GM23338 (cell line): ENCODE measurements around the gene ELAPOR1. TPM values are rescaled to one million over a fixed set of nuclear protein-coding genes. Genes with fewer than 3 reads are reported as not detected.
A peak's percentile ranks its signal among the peaks of the same experiment; 100 is the strongest.

ENCODE experiments used
- ATAC-seq: fragments of 200-7000 bp; cut with Tn5 transposase; 3 replicates; pipeline ENCODE4 v1.9.1; 2020
- DNase-seq: peaks from one replicate; pipeline ENCODE4 v3.0.0-alpha.2; 2015; ENCODE audit warnings: low spot score
- H2AFZ ChIP-seq: fragments of 200-600 bp; sonication (generic); 2 replicates; pipeline ENCODE4 v1.8.0; 2016; ENCODE audit warnings: antibody characterized with exemption, mild to moderate bottlenecking, moderate library complexity
- H3F3A ChIP-seq: fragments of 200-600 bp; sonication (generic); replicated peaks from 2 replicates; pipeline ENCODE4 v1.8.0; 2017; ENCODE audit warnings: antibody characterized with exemption, mixed run types, low read depth
- H3K27ac ChIP-seq: fragments of 200-600 bp; sonication (generic); 2 replicates; pipeline ENCODE4 v1.6.1; 2016; ENCODE audit warnings: low read depth
- H3K27me3 ChIP-seq: fragments of 200-600 bp; sonication (generic); 2 replicates; pipeline ENCODE4 v1.8.0; 2016; ENCODE audit warnings: mild to moderate bottlenecking, mixed run types, moderate library complexity; ENCODE audit not compliant: insufficient read depth
- H3K36me3 ChIP-seq: fragments of 200-600 bp; sonication (generic); 2 replicates; pipeline ENCODE4 v1.8.0; 2016; ENCODE audit warnings: mild to moderate bottlenecking; ENCODE audit not compliant: insufficient read depth
- H3K4me1 ChIP-seq: fragments of 200-600 bp; sonication (generic); 2 replicates; pipeline ENCODE4 v1.8.0; 2016; ENCODE audit warnings: mild to moderate bottlenecking, moderate library complexity; ENCODE audit not compliant: insufficient read depth
- H3K4me2 ChIP-seq: fragments of 200-600 bp; sonication (generic); 2 replicates; pipeline ENCODE4 v1.7.1; 2017; ENCODE audit warnings: mixed run types
- H3K4me3 ChIP-seq: fragments of 200-600 bp; sonication (generic); 2 replicates; pipeline ENCODE4 v1.6.1; 2016; ENCODE audit warnings: mixed run types
- H3K79me2 ChIP-seq: fragments of 200-600 bp; sonication (generic); replicated peaks from 2 replicates; pipeline ENCODE4 v1.8.0; 2017; ENCODE audit warnings: mild to moderate bottlenecking; ENCODE audit not compliant: insufficient read depth
- H3K9me2 ChIP-seq: fragments of 200-600 bp; sonication (generic); 2 replicates; pipeline ENCODE4 v1.8.0; 2017; ENCODE audit not compliant: insufficient read depth
- H4K20me1 ChIP-seq: fragments of 200-600 bp; sonication (generic); replicated peaks from 2 replicates; pipeline ENCODE4 v1.8.0; 2017; ENCODE audit warnings: mild to moderate bottlenecking; ENCODE audit not compliant: insufficient read depth
- H3K27ac Mint-ChIP-seq: 2 replicates; pipeline ENCODE4 v1.8.0; 2020; ENCODE audit warnings: inconsistent platforms, mild to moderate bottlenecking, moderate library complexity, mixed read lengths
- H3K27me3 Mint-ChIP-seq: 3 replicates; pipeline ENCODE4 v1.8.0; 2022; ENCODE audit warnings: low read depth, mild to moderate bottlenecking, moderate library complexity, mixed read lengths, inconsistent platforms; ENCODE audit not compliant: insufficient read depth, poor library complexity
- H3K36me3 Mint-ChIP-seq: 3 replicates; pipeline ENCODE4 v1.8.0; 2021; ENCODE audit warnings: low read depth, mild to moderate bottlenecking, inconsistent platforms, moderate library complexity, mixed read lengths
- H3K4me1 Mint-ChIP-seq: 3 replicates; pipeline ENCODE4 v1.8.0; 2020; ENCODE audit warnings: mild to moderate bottlenecking, inconsistent platforms, mixed read lengths
- H3K4me3 Mint-ChIP-seq: 3 replicates; pipeline ENCODE4 v1.8.0; 2021; ENCODE audit warnings: moderate library complexity, mild to moderate bottlenecking, inconsistent platforms, mixed read lengths
- H3K9me3 Mint-ChIP-seq: 3 replicates; pipeline ENCODE4 v1.8.0; 2020; ENCODE audit warnings: moderate library complexity, mild to moderate bottlenecking, inconsistent platforms, mixed read lengths
- CREB1 ChIP-seq: fragments of 250-450 bp; sonication (Bioruptor Pico); IDR thresholded peaks from 2 replicates; pipeline ENCODE4 v1.5.0; 2020; ENCODE audit warnings: low read depth, mild to moderate bottlenecking, moderate library complexity
- EZH2 ChIP-seq: fragments of 200-600 bp; sonication (generic); IDR thresholded peaks from one replicate; pipeline ENCODE4 v1.8.0; 2017; ENCODE audit warnings: antibody characterized with exemption, mild to moderate bottlenecking, low read depth; ENCODE audit not compliant: unreplicated experiment
- EZH2phosphoT487 ChIP-seq: fragments of 200-600 bp; sonication (generic); IDR thresholded peaks from one replicate; pipeline ENCODE4 v1.8.1; 2018; ENCODE audit warnings: antibody characterized with exemption; ENCODE audit not compliant: unreplicated experiment
- JUNB ChIP-seq: IDR thresholded peaks from one replicate; pipeline ENCODE4 v1.6.1; 2016; ENCODE audit warnings: antibody characterized with exemption; ENCODE audit not compliant: unreplicated experiment
- NANOG ChIP-seq: IDR thresholded peaks from 2 replicates; pipeline ENCODE4 v1.6.1; 2016; ENCODE audit warnings: antibody characterized with exemption, borderline replicate concordance
- POLR2AphosphoS5 ChIP-seq: IDR thresholded peaks from 2 replicates; pipeline ENCODE4 v1.6.1; 2016; ENCODE audit warnings: antibody characterized with exemption, low read depth
- STAT1 ChIP-seq: IDR thresholded peaks from one replicate; pipeline ENCODE4 v1.6.1; 2016; ENCODE audit warnings: antibody characterized with exemption; ENCODE audit not compliant: unreplicated experiment
- ZNF114 ChIP-seq: fragments of 250-450 bp; sonication (Bioruptor Pico); IDR thresholded peaks from 2 replicates; pipeline ENCODE4 v1.5.0; 2020; ENCODE audit warnings: mild to moderate bottlenecking, moderate library complexity
- ZNF331 ChIP-seq: fragments of 250-450 bp; sonication (Bioruptor Pico); IDR thresholded peaks from 2 replicates; pipeline ENCODE4 v1.5.0; 2020; ENCODE audit warnings: low read depth, mild to moderate bottlenecking, moderate library complexity
- polyA plus RNA-seq: library from polyadenylated mRNA; unstranded; fragments of >200 nt; fragmentation: Nextera tagmentation; extraction: Ambion mirVana; gene quantifications from 2 replicates; pipeline ENCODE4 v1.2.1, GENCODE V29; 2016
- total RNA-seq: library from RNA; depleted of rRNA; stranded (reverse); fragments of >200 nt; shearing (Covaris generic); gene quantifications from 2 replicates; pipeline ENCODE4 v1.2.3, GENCODE V29; 2014
- TF ChIP-seq, protein P1 (sequence below): IDR thresholded peaks from 2 replicates; pipeline ENCODE4 v1.6.1; 2016; ENCODE audit warnings: antibody characterized with exemption
- TF ChIP-seq, protein P2 (sequence below): fragments of 250-450 bp; sonication (Bioruptor Pico); IDR thresholded peaks from 2 replicates; pipeline ENCODE4 v1.5.0; 2020; ENCODE audit warnings: mild to moderate bottlenecking, moderate library complexity
- TF ChIP-seq, protein P3 (sequence below): IDR thresholded peaks from one replicate; pipeline ENCODE4 v1.6.1; 2018; ENCODE audit warnings: antibody characterized with exemption; ENCODE audit not compliant: unreplicated experiment
- TF ChIP-seq, protein P4 (sequence below), 2 experiments: fragments of 200-600 bp in 1 of 2; sonication (generic) in 1 of 2; conservative IDR thresholded peaks; 2 replicates each; pipeline versions ENCODE4 v1.5.1 to v1.6.1; 2016 to 2017; ENCODE audit warnings: antibody characterized with exemption in 2 of 2, low read depth in 2 of 2, mild to moderate bottlenecking in 2 of 2, moderate library complexity in 1 of 2

The ELAPOR1 gene
- total and polyA plus RNA-seq, 2 experiments from 2014 or later: 0.92 to 2.4 TPM

DNA sequence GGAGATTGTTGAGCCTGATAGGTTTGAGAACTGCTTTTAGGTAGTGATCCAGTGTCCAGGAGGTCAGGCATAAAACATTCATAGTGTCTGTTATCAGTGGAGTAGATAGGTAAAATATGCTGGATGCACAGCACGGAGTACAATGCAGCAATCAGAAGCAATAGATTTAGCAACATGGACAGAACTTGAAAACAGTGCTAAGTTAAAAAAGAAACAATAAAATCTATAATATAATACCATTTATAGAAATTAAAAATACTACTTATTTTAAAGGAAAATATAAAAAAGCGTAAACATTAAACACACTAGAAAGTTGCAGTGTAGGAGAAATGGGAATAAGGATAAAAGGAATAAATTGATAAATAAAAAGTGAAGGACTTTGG, 34.7 kb upstream of the ELAPOR1 start:
- H3K4me2 ChIP-seq: 0 out of 2 replicates have a peak overlapping the region, but pooled peaks have one; percentile 35
- H3K4me1 Mint-ChIP-seq: peaks cover 39% of the 10 kb centered on the region
- TF ChIP-seq, protein P1, sequence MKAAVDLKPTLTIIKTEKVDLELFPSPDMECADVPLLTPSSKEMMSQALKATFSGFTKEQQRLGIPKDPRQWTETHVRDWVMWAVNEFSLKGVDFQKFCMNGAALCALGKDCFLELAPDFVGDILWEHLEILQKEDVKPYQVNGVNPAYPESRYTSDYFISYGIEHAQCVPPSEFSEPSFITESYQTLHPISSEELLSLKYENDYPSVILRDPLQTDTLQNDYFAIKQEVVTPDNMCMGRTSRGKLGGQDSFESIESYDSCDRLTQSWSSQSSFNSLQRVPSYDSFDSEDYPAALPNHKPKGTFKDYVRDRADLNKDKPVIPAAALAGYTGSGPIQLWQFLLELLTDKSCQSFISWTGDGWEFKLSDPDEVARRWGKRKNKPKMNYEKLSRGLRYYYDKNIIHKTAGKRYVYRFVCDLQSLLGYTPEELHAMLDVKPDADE: no peak
- TF ChIP-seq POLR2AphosphoS5 (no peak), NANOG (no peak), JUNB (no peak), CREB1 (no peak), EZH2 (no peak), ZNF114 (CRISPR knock-in tag) (no peak), STAT1 (no peak), EZH2phosphoT487 (no peak), ZNF331 (CRISPR knock-in tag) (no peak)
- TF ChIP-seq, protein P2, sequence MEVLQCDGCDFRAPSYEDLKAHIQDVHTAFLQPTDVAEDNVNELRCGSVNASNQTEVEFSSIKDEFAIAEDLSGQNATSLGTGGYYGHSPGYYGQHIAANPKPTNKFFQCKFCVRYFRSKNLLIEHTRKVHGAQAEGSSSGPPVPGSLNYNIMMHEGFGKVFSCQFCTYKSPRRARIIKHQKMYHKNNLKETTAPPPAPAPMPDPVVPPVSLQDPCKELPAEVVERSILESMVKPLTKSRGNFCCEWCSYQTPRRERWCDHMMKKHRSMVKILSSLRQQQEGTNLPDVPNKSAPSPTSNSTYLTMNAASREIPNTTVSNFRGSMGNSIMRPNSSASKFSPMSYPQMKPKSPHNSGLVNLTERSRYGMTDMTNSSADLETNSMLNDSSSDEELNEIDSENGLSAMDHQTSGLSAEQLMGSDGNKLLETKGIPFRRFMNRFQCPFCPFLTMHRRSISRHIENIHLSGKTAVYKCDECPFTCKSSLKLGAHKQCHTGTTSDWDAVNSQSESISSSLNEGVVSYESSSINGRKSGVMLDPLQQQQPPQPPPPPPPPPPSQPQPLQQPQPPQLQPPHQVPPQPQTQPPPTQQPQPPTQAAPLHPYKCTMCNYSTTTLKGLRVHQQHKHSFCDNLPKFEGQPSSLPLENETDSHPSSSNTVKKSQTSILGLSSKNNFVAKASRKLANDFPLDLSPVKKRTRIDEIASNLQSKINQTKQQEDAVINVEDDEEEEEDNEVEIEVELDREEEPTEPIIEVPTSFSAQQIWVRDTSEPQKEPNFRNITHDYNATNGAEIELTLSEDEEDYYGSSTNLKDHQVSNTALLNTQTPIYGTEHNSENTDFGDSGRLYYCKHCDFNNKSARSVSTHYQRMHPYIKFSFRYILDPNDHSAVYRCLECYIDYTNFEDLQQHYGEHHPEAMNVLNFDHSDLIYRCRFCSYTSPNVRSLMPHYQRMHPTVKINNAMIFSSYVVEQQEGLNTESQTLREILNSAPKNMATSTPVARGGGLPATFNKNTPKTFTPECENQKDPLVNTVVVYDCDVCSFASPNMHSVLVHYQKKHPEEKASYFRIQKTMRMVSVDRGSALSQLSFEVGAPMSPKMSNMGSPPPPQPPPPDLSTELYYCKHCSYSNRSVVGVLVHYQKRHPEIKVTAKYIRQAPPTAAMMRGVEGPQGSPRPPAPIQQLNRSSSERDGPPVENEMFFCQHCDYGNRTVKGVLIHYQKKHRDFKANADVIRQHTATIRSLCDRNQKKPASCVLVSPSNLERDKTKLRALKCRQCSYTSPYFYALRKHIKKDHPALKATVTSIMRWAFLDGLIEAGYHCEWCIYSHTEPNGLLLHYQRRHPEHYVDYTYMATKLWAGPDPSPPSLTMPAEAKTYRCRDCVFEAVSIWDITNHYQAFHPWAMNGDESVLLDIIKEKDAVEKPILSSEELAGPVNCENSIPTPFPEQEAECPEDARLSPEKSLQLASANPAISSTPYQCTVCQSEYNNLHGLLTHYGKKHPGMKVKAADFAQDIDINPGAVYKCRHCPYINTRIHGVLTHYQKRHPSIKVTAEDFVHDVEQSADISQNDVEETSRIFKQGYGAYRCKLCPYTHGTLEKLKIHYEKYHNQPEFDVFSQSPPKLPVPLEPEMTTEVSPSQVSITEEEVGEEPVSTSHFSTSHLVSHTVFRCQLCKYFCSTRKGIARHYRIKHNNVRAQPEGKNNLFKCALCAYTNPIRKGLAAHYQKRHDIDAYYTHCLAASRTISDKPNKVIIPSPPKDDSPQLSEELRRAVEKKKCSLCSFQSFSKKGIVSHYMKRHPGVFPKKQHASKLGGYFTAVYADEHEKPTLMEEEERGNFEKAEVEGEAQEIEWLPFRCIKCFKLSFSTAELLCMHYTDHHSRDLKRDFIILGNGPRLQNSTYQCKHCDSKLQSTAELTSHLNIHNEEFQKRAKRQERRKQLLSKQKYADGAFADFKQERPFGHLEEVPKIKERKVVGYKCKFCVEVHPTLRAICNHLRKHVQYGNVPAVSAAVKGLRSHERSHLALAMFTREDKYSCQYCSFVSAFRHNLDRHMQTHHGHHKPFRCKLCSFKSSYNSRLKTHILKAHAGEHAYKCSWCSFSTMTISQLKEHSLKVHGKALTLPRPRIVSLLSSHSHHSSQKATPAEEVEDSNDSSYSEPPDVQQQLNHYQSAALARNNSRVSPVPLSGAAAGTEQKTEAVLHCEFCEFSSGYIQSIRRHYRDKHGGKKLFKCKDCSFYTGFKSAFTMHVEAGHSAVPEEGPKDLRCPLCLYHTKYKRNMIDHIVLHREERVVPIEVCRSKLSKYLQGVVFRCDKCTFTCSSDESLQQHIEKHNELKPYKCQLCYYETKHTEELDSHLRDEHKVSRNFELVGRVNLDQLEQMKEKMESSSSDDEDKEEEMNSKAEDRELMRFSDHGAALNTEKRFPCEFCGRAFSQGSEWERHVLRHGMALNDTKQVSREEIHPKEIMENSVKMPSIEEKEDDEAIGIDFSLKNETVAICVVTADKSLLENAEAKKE (CRISPR knock-in tag): no peak
- TF ChIP-seq, protein P3, sequence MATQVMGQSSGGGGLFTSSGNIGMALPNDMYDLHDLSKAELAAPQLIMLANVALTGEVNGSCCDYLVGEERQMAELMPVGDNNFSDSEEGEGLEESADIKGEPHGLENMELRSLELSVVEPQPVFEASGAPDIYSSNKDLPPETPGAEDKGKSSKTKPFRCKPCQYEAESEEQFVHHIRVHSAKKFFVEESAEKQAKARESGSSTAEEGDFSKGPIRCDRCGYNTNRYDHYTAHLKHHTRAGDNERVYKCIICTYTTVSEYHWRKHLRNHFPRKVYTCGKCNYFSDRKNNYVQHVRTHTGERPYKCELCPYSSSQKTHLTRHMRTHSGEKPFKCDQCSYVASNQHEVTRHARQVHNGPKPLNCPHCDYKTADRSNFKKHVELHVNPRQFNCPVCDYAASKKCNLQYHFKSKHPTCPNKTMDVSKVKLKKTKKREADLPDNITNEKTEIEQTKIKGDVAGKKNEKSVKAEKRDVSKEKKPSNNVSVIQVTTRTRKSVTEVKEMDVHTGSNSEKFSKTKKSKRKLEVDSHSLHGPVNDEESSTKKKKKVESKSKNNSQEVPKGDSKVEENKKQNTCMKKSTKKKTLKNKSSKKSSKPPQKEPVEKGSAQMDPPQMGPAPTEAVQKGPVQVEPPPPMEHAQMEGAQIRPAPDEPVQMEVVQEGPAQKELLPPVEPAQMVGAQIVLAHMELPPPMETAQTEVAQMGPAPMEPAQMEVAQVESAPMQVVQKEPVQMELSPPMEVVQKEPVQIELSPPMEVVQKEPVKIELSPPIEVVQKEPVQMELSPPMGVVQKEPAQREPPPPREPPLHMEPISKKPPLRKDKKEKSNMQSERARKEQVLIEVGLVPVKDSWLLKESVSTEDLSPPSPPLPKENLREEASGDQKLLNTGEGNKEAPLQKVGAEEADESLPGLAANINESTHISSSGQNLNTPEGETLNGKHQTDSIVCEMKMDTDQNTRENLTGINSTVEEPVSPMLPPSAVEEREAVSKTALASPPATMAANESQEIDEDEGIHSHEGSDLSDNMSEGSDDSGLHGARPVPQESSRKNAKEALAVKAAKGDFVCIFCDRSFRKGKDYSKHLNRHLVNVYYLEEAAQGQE: no peak
- TF ChIP-seq, protein P4, sequence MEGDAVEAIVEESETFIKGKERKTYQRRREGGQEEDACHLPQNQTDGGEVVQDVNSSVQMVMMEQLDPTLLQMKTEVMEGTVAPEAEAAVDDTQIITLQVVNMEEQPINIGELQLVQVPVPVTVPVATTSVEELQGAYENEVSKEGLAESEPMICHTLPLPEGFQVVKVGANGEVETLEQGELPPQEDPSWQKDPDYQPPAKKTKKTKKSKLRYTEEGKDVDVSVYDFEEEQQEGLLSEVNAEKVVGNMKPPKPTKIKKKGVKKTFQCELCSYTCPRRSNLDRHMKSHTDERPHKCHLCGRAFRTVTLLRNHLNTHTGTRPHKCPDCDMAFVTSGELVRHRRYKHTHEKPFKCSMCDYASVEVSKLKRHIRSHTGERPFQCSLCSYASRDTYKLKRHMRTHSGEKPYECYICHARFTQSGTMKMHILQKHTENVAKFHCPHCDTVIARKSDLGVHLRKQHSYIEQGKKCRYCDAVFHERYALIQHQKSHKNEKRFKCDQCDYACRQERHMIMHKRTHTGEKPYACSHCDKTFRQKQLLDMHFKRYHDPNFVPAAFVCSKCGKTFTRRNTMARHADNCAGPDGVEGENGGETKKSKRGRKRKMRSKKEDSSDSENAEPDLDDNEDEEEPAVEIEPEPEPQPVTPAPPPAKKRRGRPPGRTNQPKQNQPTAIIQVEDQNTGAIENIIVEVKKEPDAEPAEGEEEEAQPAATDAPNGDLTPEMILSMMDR (conservative IDR thresholded peaks at IDR 0.05; ENCODE audit: low read depth in 2 of 2): no peak

More for the DNA sequence above, 34.7 kb upstream of the ELAPOR1 start:
- Histone ChIP-seq H3F3A (peaks cover 4% of the 10 kb centered on the region; the same call in 1 of the 2 replicates), H3K27me3 (no peaks in the 10 kb centered on the region), H3K4me3 (no peak overlapping the region), H3K4me1 (peaks cover 24% of the 10 kb centered on the region), H2AFZ (no peak overlapping the region), H3K36me3 (no peaks in the 10 kb centered on the region; the same call in 1 of the 2 replicates), H4K20me1 (no peaks in the 10 kb centered on the region), H3K9me2 (no peaks in the 10 kb centered on the region), H3K79me2 (peaks cover 15% of the 10 kb centered on the region), H3K27ac (peak overlapping the region; percentile 50)
- H3K36me3 Mint-ChIP-seq: peaks cover 17% of the 10 kb centered on the region
- DNase-seq (no peak), ATAC-seq (no peak)
- H3K9me3 Mint-ChIP-seq: peaks cover 4% of the 10 kb centered on the region; the same call in 1 of the 3 replicates
- 0 out of 3 replicates have a peak overlapping the region, but pooled peaks have one; percentile 16 for H3K4me3 Mint-ChIP-seq
- no peak overlapping the region for H3K27ac Mint-ChIP-seq
- H3K27me3 Mint-ChIP-seq: peaks cover 4% of the 10 kb centered on the region
